HT-29 (cell line): ENCODE results near the gene MTSS2. TPM values are rescaled to one million over a fixed set of nuclear protein-coding genes. Genes with fewer than 3 reads are reported as not detected.
"Not testable (repeated sequence)": the region's sequence is repeated elsewhere in the genome, so short reads cannot be mapped to it uniquely, and the experiment has no call there.

Source experiments
- DNase-seq: peaks from one replicate; pipeline ENCODE4 v3.0.0-alpha.2; 2015; ENCODE audit warnings: low spot score
- total RNA-seq: library from RNA; depleted of rRNA; stranded (reverse); fragments of >200 nt; shearing (Covaris generic); gene quantifications from 2 replicates; pipeline ENCODE4 v1.2.3, GENCODE V29; 2014; rRNA removed

The MTSS2 gene
- total RNA-seq, 1 experiment from 2014 or later: 23.0 TPM

- DNase-seq: peak; percentile 95
Measured at GRCh38 chr16:70653809-70654771, 31.8 kb downstream of the MTSS2 start.

- DNase-seq: no peak
Measured at GRCh38 chr16:70653406-70653805, 32.4 kb downstream of the MTSS2 start.

- DNase-seq: no peak
Measured at GRCh38 chr16:70652322-70652721, 33.5 kb downstream of the MTSS2 start.

- DNase-seq: no peak
Measured at GRCh38 chr16:70651524-70651923, 34.3 kb downstream of the MTSS2 start.

GRCh38 chr16:70650216-70650615 is 35.6 kb downstream of the MTSS2 start:
- no peak for DNase-seq

- DNase-seq: no peak
Measured at GRCh38 chr16:70649300-70649699, 36.6 kb downstream of the MTSS2 start.

- no peak for DNase-seq
Measured at GRCh38 chr16:70648606-70649005, 37.2 kb downstream of the MTSS2 start.

GRCh38 chr16:70647441-70648359 is 38.2 kb downstream of the MTSS2 start:
- DNase-seq: no peak

- DNase-seq: no peak
Measured at GRCh38 chr16:70646260-70647241, 39.3 kb downstream of the MTSS2 start, which contains the start of gene IL34. IL34 (plus strand) TSS chr16:70646559; CDS start chr16:70646948, 389 bp downstream.

- no peak for DNase-seq
Measured at GRCh38 chr16:70644763-70645597, 40.9 kb downstream of the MTSS2 start.

GRCh38 chr16:70643264-70643663 is 42.6 kb downstream of the MTSS2 start:
- DNase-seq: not testable (repeated sequence)

GRCh38 chr16:70642633-70643032 is 43.2 kb downstream of the MTSS2 start:
- no peak for DNase-seq

- DNase-seq: no peak
Measured at GRCh38 chr16:70638814-70639792, 46.8 kb downstream of the MTSS2 start.

Other genes with a start within 250 kb of the MTSS2 start
- 54.7 and 84.7 TPM in 2 replicates for gene ST3GAL2, start 247.0 kb downstream of the MTSS2 start, total RNA-seq
- gene FCSK, start 231.5 kb downstream of the MTSS2 start, total RNA-seq: 21.4 and 25.6 TPM in 2 replicates
- 61.7 and 76.6 TPM in 2 replicates for gene COG4, start 162.5 kb downstream of the MTSS2 start, total RNA-seq
- 144 and 153 TPM in 2 replicates for gene SF3B3, start 162.2 kb downstream of the MTSS2 start, total RNA-seq
- gene IL34, start 39.5 kb downstream of the MTSS2 start, total RNA-seq: 9.1 and 11.5 TPM in 2 replicates
- gene VAC14, start 115.1 kb upstream of the MTSS2 start, total RNA-seq: 92.3 and 109 TPM in 2 replicates